T-helper 17 cell (primary cell): ENCODE measurements around the gene MTSS2. TPM values are rescaled to one million over a fixed set of nuclear protein-coding genes. Genes with fewer than 3 reads are reported as not detected.

Experiments used
- ATAC-seq: fragments of 150-1000 bp; cut with Tn5 transposase; 2 replicates; pipeline ENCODE4 v1.10.0; 2021; ENCODE audit warnings: mild to moderate bottlenecking, moderate library complexity
- DNase-seq, 3 donors: peaks; one replicate each; pipeline versions ENCODE4 v3.0.0 to v3.0.0-alpha.2; 2020 to 2021
- H3K9me3 ChIP-seq: one replicate; pipeline ENCODE4 v1.7.0; 2013; ENCODE audit warnings: low read length, mild to moderate bottlenecking; ENCODE audit not compliant: control insufficient read depth, poor library complexity, severe bottlenecking
- H3K27ac Mint-ChIP-seq: one replicate; pipeline ENCODE4 v1.8.0; 2022; ENCODE audit warnings: mild to moderate bottlenecking, moderate library complexity, mixed read lengths
- H3K27me3 Mint-ChIP-seq: one replicate; pipeline ENCODE4 v1.8.0; 2022; ENCODE audit warnings: mixed read lengths
- H3K36me3 Mint-ChIP-seq: one replicate; pipeline ENCODE4 v1.8.0; 2022; ENCODE audit warnings: low read depth, mixed read lengths
- H3K4me1 Mint-ChIP-seq: one replicate; pipeline ENCODE4 v1.8.0; 2022; ENCODE audit warnings: mild to moderate bottlenecking, mixed read lengths
- H3K4me3 Mint-ChIP-seq: one replicate; pipeline ENCODE4 v1.8.0; 2022; ENCODE audit warnings: mild to moderate bottlenecking, moderate library complexity, mixed read lengths
- total RNA-seq, 4 donors: library from RNA in 2 of 4; stranded (reverse) in 2 of 4; gene quantifications; one replicate each; pipeline ENCODE4 v1.2.3 and lab custom pipeline; 2022 to 2026

MTSS2 gene
- total RNA-seq (1 to 10 TPM; 4.4 to 6.9 TPM), total RNA-seq (lab: John Stamatoyannopoulos, UW) (1.3 to 4.1 reads per million in 2 donors)

DNA sequence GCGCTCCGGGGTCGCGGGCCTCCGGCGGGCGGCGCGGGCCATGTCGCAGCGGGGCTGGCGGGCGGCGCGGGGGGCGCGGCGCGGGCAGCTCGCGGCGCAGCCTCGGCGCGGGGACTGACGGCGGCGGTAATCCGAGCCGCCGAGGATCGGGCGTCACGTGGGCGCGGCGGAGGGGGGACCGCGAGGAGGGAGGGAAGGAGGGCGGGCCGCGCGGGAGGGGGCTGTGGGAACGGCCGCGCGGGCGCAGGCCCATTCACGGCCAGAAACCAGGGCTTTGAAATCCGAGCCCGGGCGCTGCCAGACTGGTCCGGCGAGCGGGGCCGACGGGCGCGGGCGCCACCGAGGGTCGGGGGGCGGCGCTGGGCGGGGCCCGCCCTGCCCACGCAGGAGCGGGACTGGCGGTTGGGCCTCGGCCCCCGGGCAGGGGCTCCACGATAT, at the start of gene MTSS2:
MTSS2 (minus strand) TSS at position 116 of the 438 bp plus-strand sequence. CDS start 262 bp downstream, outside the sequence.
- no peak for DNase-seq
- H3K27ac Mint-ChIP-seq = peak within 1 kb of the TSS; percentile 27
- ATAC-seq = peak; percentile 43
- peaks cover 3% of the 10 kb centered on the region for H3K4me1 Mint-ChIP-seq
- H3K27me3 Mint-ChIP-seq = peaks cover 12% of the 10 kb centered on the region
- H3K36me3 Mint-ChIP-seq = no peaks in the 10 kb centered on the region
- H3K4me3 Mint-ChIP-seq = peak within 1 kb of the TSS; percentile 78
- H3K9me3 ChIP-seq = no peaks in the 10 kb centered on the region

- Mint-ChIP-seq H3K27ac (peak overlapping the region; percentile 69), H3K36me3 (peaks cover 6% of the 10 kb centered on the region), H3K4me3 (no peak overlapping the region), H3K4me1 (peaks cover 18% of the 10 kb centered on the region), H3K27me3 (no peaks in the 10 kb centered on the region)
- DNase-seq (no peak), ATAC-seq (no peak)
- no peaks in the 10 kb centered on the region for H3K9me3 ChIP-seq
These were observed 49.5 kb upstream of the MTSS2 start for GRCh38 chr16:70735141-70735979.

DNA sequence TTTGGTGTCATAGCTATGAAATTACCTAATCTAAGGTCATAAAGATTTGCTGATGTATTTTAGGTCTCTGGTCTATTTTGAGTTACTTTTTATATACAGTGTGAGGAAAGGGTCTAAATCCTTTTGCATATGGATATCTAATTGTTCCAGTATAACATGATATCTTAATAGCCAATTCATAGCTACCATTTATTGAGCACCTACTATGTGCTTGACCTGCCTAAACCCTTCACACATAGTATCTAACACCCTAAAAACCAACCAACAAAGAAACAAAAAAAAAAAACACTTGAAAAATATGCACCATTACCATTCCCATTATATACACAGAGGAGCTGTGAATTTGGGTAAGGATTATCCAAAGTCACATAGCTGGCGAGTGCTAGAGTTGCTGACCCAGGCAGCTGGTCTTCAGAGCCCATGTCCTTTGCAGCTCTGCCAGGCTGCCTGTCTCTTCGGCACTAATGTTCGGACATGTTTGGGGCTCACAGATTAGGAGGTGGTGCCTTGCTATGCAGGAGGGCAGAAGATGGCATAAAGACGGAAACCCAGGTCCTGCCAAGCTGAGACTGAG, 48.8 kb upstream of the MTSS2 start:
- ATAC-seq (no peak), DNase-seq (no peak)
- Mint-ChIP-seq H3K4me1 (peaks cover 22% of the 10 kb centered on the region), H3K27me3 (no peaks in the 10 kb centered on the region), H3K4me3 (no peak overlapping the region), H3K36me3 (peaks cover 12% of the 10 kb centered on the region), H3K27ac (peak overlapping the region; percentile 69)
- no peaks in the 10 kb centered on the region for H3K9me3 ChIP-seq

DNA sequence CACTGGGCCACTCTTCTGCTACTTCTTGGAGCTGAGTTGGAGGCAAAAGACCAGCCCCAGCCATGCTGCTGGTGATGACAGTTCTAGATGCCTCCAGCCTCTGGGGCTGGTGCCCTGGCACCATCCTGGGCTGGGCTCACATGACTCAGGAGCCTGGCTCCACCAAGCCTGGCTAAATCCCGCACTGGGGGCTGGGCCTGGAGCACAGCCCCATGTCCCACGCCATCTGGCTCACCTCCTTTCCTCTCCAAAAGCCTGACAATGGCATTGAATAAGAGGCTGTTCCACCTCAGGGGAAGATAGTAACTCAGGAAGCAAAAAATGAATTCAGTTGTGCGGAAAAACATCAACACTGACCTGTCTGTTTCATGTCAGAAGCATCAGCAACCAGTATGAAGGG, 45.1 kb upstream of the MTSS2 start:
- Mint-ChIP-seq H3K36me3 (peaks cover 18% of the 10 kb centered on the region), H3K27ac (peak overlapping the region; percentile 32), H3K27me3 (no peaks in the 10 kb centered on the region), H3K4me1 (peaks cover 8% of the 10 kb centered on the region), H3K4me3 (no peak overlapping the region)
- ATAC-seq (no peak), DNase-seq (no peak)
- H3K9me3 ChIP-seq = no peaks in the 10 kb centered on the region

GRCh38 chr16:70730031-70730430, 44.2 kb upstream of the MTSS2 start:
- Mint-ChIP-seq H3K27ac (no peak overlapping the region), H3K27me3 (no peaks in the 10 kb centered on the region), H3K4me3 (peak overlapping the region; percentile 12), H3K4me1 (peaks cover 8% of the 10 kb centered on the region), H3K36me3 (peaks cover 18% of the 10 kb centered on the region)
- H3K9me3 ChIP-seq = no peaks in the 10 kb centered on the region
- ATAC-seq (no peak), DNase-seq (no peak)

GRCh38 chr16:70729292-70729691, 43.4 kb upstream of the MTSS2 start:
- no peaks in the 10 kb centered on the region for H3K9me3 ChIP-seq
- Mint-ChIP-seq H3K4me3 (no peak overlapping the region), H3K4me1 (peaks cover 8% of the 10 kb centered on the region), H3K27me3 (no peaks in the 10 kb centered on the region), H3K27ac (no peak overlapping the region), H3K36me3 (peaks cover 13% of the 10 kb centered on the region)
- no peak for ATAC-seq
- DNase-seq = no peak

DNA sequence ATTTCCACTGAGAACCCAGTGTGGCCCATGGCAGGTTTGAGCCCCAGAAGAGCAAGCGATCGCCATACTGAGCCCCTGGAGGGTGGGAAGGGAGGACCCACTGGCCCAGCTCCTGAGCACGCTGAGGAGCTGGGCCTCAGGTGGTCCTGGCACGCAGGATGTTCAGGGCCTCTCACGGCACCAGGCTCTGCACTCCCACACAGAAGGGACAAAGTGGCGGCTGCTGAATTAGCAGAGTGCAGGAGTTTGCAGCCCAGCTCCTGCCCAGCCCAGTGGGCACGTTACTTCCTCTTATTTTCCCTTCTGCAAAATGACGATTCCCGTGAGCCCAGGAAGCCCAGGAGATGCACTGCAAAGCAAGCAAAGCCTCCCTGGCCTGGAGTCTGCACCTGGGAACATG, 42.3 kb upstream of the MTSS2 start:
- Mint-ChIP-seq H3K4me3 (no peak overlapping the region), H3K36me3 (peaks cover 13% of the 10 kb centered on the region), H3K27ac (no peak overlapping the region), H3K27me3 (no peaks in the 10 kb centered on the region), H3K4me1 (peaks cover 7% of the 10 kb centered on the region)
- DNase-seq (no peak), ATAC-seq (no peak)
- no peaks in the 10 kb centered on the region for H3K9me3 ChIP-seq

GRCh38 chr16:70726892-70727361, 41.1 kb upstream of the MTSS2 start:
- DNase-seq = no peak
- H3K27ac Mint-ChIP-seq = no peak overlapping the region
- no peaks in the 10 kb centered on the region for H3K9me3 ChIP-seq
- peaks cover 7% of the 10 kb centered on the region for H3K4me1 Mint-ChIP-seq
- H3K27me3 Mint-ChIP-seq = no peaks in the 10 kb centered on the region
- peaks cover 13% of the 10 kb centered on the region for H3K36me3 Mint-ChIP-seq
- no peak for ATAC-seq
- no peak overlapping the region for H3K4me3 Mint-ChIP-seq

DNA sequence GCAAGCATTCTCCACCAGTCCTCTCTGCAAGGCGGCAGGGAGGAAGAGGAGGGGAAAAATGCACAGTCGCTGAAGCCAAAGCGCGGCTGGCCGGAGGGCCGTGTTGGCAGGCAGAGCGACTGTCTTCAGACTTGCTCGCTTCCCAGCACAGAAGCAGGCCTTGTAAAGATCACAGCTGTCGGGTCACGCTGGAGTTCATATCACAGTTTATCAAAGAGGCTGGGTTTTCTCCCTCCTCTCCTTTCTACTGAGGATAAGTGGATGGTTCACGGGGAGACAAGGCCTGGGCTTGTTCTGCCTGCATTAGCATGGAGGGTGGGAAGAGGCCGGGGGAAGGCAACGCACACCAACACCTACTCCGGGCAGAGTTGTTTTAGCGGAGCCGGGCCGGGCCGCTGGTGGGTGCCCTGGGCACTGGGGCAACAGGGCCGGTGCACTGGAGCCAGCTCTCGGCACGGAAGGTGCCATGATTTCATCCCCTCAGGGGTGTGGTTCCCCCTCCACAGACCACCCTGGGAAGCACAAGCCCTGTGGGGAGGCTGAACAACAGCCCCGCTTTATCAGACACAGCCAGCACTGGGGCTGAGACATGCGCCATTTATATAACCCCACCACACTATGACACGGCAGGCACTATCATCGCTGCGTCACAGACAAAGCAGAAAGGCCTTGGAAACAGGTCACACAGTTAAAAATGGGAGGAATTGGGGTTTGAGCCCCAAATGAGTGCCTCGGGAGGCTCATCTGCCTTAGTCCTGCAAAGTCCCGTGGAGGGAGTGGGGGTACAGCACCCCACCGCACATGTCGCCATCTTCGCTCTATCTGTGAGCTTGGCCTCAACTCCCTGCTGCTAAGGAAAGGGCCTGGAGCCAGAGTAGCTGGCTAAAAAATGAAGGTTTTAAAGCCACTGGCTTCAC, 40.3 kb upstream of the MTSS2 start:
- H3K9me3 ChIP-seq = no peaks in the 10 kb centered on the region
- Mint-ChIP-seq H3K4me3 (no peak overlapping the region), H3K4me1 (peaks cover 8% of the 10 kb centered on the region), H3K27me3 (no peaks in the 10 kb centered on the region), H3K27ac (no peak overlapping the region), H3K36me3 (peaks cover 15% of the 10 kb centered on the region)
- DNase-seq (no peak), ATAC-seq (no peak)

- peaks cover 20% of the 10 kb centered on the region for H3K36me3 Mint-ChIP-seq
- H3K27ac Mint-ChIP-seq = no peak overlapping the region
- DNase-seq = no peak
- peaks cover 12% of the 10 kb centered on the region for H3K4me1 Mint-ChIP-seq
- H3K4me3 Mint-ChIP-seq = no peak overlapping the region
- no peak for ATAC-seq
- H3K27me3 Mint-ChIP-seq = no peaks in the 10 kb centered on the region
- H3K9me3 ChIP-seq = no peaks in the 10 kb centered on the region
These were observed 39.4 kb upstream of the MTSS2 start for GRCh38 chr16:70725024-70725911.

- DNase-seq (no peak), ATAC-seq (no peak)
- Mint-ChIP-seq H3K4me3 (no peak overlapping the region), H3K27me3 (no peaks in the 10 kb centered on the region), H3K4me1 (peaks cover 8% of the 10 kb centered on the region), H3K36me3 (peaks cover 13% of the 10 kb centered on the region), H3K27ac (no peak overlapping the region)
- no peaks in the 10 kb centered on the region for H3K9me3 ChIP-seq
These were observed 38.5 kb upstream of the MTSS2 start for GRCh38 chr16:70724146-70725023.
